GM23338 (cell line): ENCODE results near the gene MGAT5. TPM values are rescaled to one million over a fixed set of nuclear protein-coding genes. Genes with fewer than 3 reads are reported as not detected.

Experiments
- ATAC-seq: fragments of 200-7000 bp; cut with Tn5 transposase; 3 replicates; pipeline ENCODE4 v1.9.1; 2020
- DNase-seq: peaks from one replicate; pipeline ENCODE4 v3.0.0-alpha.2; 2015; ENCODE audit warnings: low spot score
- H2AFZ ChIP-seq: fragments of 200-600 bp; sonication (generic); 2 replicates; pipeline ENCODE4 v1.8.0; 2016; ENCODE audit warnings: antibody characterized with exemption, mild to moderate bottlenecking, moderate library complexity
- H3F3A ChIP-seq: fragments of 200-600 bp; sonication (generic); replicated peaks from 2 replicates; pipeline ENCODE4 v1.8.0; 2017; ENCODE audit warnings: antibody characterized with exemption, mixed run types, low read depth
- H3K27ac ChIP-seq: fragments of 200-600 bp; sonication (generic); 2 replicates; pipeline ENCODE4 v1.6.1; 2016; ENCODE audit warnings: low read depth
- H3K27me3 ChIP-seq: fragments of 200-600 bp; sonication (generic); 2 replicates; pipeline ENCODE4 v1.8.0; 2016; ENCODE audit warnings: mild to moderate bottlenecking, mixed run types, moderate library complexity; ENCODE audit not compliant: insufficient read depth
- H3K36me3 ChIP-seq: fragments of 200-600 bp; sonication (generic); 2 replicates; pipeline ENCODE4 v1.8.0; 2016; ENCODE audit warnings: mild to moderate bottlenecking; ENCODE audit not compliant: insufficient read depth
- H3K4me1 ChIP-seq: fragments of 200-600 bp; sonication (generic); 2 replicates; pipeline ENCODE4 v1.8.0; 2016; ENCODE audit warnings: mild to moderate bottlenecking, moderate library complexity; ENCODE audit not compliant: insufficient read depth
- H3K4me2 ChIP-seq: fragments of 200-600 bp; sonication (generic); 2 replicates; pipeline ENCODE4 v1.7.1; 2017; ENCODE audit warnings: mixed run types
- H3K4me3 ChIP-seq: fragments of 200-600 bp; sonication (generic); 2 replicates; pipeline ENCODE4 v1.6.1; 2016; ENCODE audit warnings: mixed run types
- H3K79me2 ChIP-seq: fragments of 200-600 bp; sonication (generic); replicated peaks from 2 replicates; pipeline ENCODE4 v1.8.0; 2017; ENCODE audit warnings: mild to moderate bottlenecking; ENCODE audit not compliant: insufficient read depth
- H3K9me2 ChIP-seq: fragments of 200-600 bp; sonication (generic); 2 replicates; pipeline ENCODE4 v1.8.0; 2017; ENCODE audit not compliant: insufficient read depth
- H4K20me1 ChIP-seq: fragments of 200-600 bp; sonication (generic); replicated peaks from 2 replicates; pipeline ENCODE4 v1.8.0; 2017; ENCODE audit warnings: mild to moderate bottlenecking; ENCODE audit not compliant: insufficient read depth
- H3K27ac Mint-ChIP-seq: 2 replicates; pipeline ENCODE4 v1.8.0; 2020; ENCODE audit warnings: inconsistent platforms, mild to moderate bottlenecking, moderate library complexity, mixed read lengths
- H3K27me3 Mint-ChIP-seq: 3 replicates; pipeline ENCODE4 v1.8.0; 2022; ENCODE audit warnings: low read depth, mild to moderate bottlenecking, moderate library complexity, mixed read lengths, inconsistent platforms; ENCODE audit not compliant: insufficient read depth, poor library complexity
- H3K36me3 Mint-ChIP-seq: 3 replicates; pipeline ENCODE4 v1.8.0; 2021; ENCODE audit warnings: low read depth, mild to moderate bottlenecking, inconsistent platforms, moderate library complexity, mixed read lengths
- H3K4me1 Mint-ChIP-seq: 3 replicates; pipeline ENCODE4 v1.8.0; 2020; ENCODE audit warnings: mild to moderate bottlenecking, inconsistent platforms, mixed read lengths
- H3K4me3 Mint-ChIP-seq: 3 replicates; pipeline ENCODE4 v1.8.0; 2021; ENCODE audit warnings: moderate library complexity, mild to moderate bottlenecking, inconsistent platforms, mixed read lengths
- H3K9me3 Mint-ChIP-seq: 3 replicates; pipeline ENCODE4 v1.8.0; 2020; ENCODE audit warnings: moderate library complexity, mild to moderate bottlenecking, inconsistent platforms, mixed read lengths
- CREB1 ChIP-seq: fragments of 250-450 bp; sonication (Bioruptor Pico); IDR thresholded peaks from 2 replicates; pipeline ENCODE4 v1.5.0; 2020; ENCODE audit warnings: low read depth, mild to moderate bottlenecking, moderate library complexity
- CTCF ChIP-seq, 2 experiments: fragments of 200-600 bp in 1 of 2; sonication (generic) in 1 of 2; conservative IDR thresholded peaks; 2 replicates each; pipeline versions ENCODE4 v1.5.1 to v1.6.1; 2016 to 2017; ENCODE audit warnings: antibody characterized with exemption in 2 of 2, low read depth in 2 of 2, mild to moderate bottlenecking in 2 of 2, moderate library complexity in 1 of 2
- ETS1 ChIP-seq: IDR thresholded peaks from 2 replicates; pipeline ENCODE4 v1.6.1; 2016; ENCODE audit warnings: antibody characterized with exemption
- EZH2 ChIP-seq: fragments of 200-600 bp; sonication (generic); IDR thresholded peaks from one replicate; pipeline ENCODE4 v1.8.0; 2017; ENCODE audit warnings: antibody characterized with exemption, mild to moderate bottlenecking, low read depth; ENCODE audit not compliant: unreplicated experiment
- EZH2phosphoT487 ChIP-seq: fragments of 200-600 bp; sonication (generic); IDR thresholded peaks from one replicate; pipeline ENCODE4 v1.8.1; 2018; ENCODE audit warnings: antibody characterized with exemption; ENCODE audit not compliant: unreplicated experiment
- JUNB ChIP-seq: IDR thresholded peaks from one replicate; pipeline ENCODE4 v1.6.1; 2016; ENCODE audit warnings: antibody characterized with exemption; ENCODE audit not compliant: unreplicated experiment
- NANOG ChIP-seq: IDR thresholded peaks from 2 replicates; pipeline ENCODE4 v1.6.1; 2016; ENCODE audit warnings: antibody characterized with exemption, borderline replicate concordance
- POLR2AphosphoS5 ChIP-seq: IDR thresholded peaks from 2 replicates; pipeline ENCODE4 v1.6.1; 2016; ENCODE audit warnings: antibody characterized with exemption, low read depth
- STAT1 ChIP-seq: IDR thresholded peaks from one replicate; pipeline ENCODE4 v1.6.1; 2016; ENCODE audit warnings: antibody characterized with exemption; ENCODE audit not compliant: unreplicated experiment
- polyA plus RNA-seq: library from polyadenylated mRNA; unstranded; fragments of >200 nt; fragmentation: Nextera tagmentation; extraction: Ambion mirVana; gene quantifications from 2 replicates; pipeline ENCODE4 v1.2.1, GENCODE V29; 2016
- total RNA-seq: library from RNA; depleted of rRNA; stranded (reverse); fragments of >200 nt; shearing (Covaris generic); gene quantifications from 2 replicates; pipeline ENCODE4 v1.2.3, GENCODE V29; 2014

MGAT5 gene
- total and polyA plus RNA-seq, 2 experiments from 2014 or later = 4.6 to 27.6 TPM

- no peaks in the 10 kb centered on the region for H3K9me2 ChIP-seq
- no peaks in the 10 kb centered on the region for H3K27me3 ChIP-seq
- Mint-ChIP-seq H3K9me3 (no peaks in the 10 kb centered on the region), H3K36me3 (no peaks in the 10 kb centered on the region), H3K27ac (no peak overlapping the region), H3K4me3 (no peak overlapping the region), H3K4me1 (peaks cover 8% of the 10 kb centered on the region), H3K27me3 (peaks cover 9% of the 10 kb centered on the region)
- H4K20me1 ChIP-seq = no peaks in the 10 kb centered on the region
- TF ChIP-seq POLR2AphosphoS5 (no peak), CREB1 (CRISPR knock-in tag) (no peak)
- H3K79me2 ChIP-seq = no peaks in the 10 kb centered on the region
- H3F3A ChIP-seq = no peaks in the 10 kb centered on the region
- no peaks in the 10 kb centered on the region for H3K4me1 ChIP-seq
- no peak for DNase-seq
- no peaks in the 10 kb centered on the region for H3K36me3 ChIP-seq
- ATAC-seq = no peak
- H3K27ac ChIP-seq = no peak overlapping the region
- no peak overlapping the region for H2AFZ ChIP-seq
- H3K4me3 ChIP-seq = no peak overlapping the region
- H3K4me2 ChIP-seq = no peak overlapping the region
Observed at GRCh38 chr2:134490559-134490958, 236.7 kb downstream of the MGAT5 start.

GRCh38 chr2:134491022-134491421 lies 237.2 kb downstream of the MGAT5 start:
- DNase-seq = no peak
- no peaks in the 10 kb centered on the region for H3K9me3 Mint-ChIP-seq
- Histone ChIP-seq H3K27ac (no peak overlapping the region), H3K4me3 (no peak overlapping the region), H2AFZ (no peak overlapping the region), H3K79me2 (no peaks in the 10 kb centered on the region), H3K4me1 (no peaks in the 10 kb centered on the region), H3K4me2 (no peak overlapping the region), H4K20me1 (no peaks in the 10 kb centered on the region), H3K9me2 (no peaks in the 10 kb centered on the region), H3K27me3 (no peaks in the 10 kb centered on the region), H3F3A (no peaks in the 10 kb centered on the region), H3K36me3 (no peaks in the 10 kb centered on the region)
- peaks cover 9% of the 10 kb centered on the region for H3K27me3 Mint-ChIP-seq
- TF ChIP-seq ETS1 = no peak
- no peak for TF ChIP-seq EZH2phosphoT487
- no peak for TF ChIP-seq JUNB
- no peak for TF ChIP-seq NANOG
- no peak for TF ChIP-seq EZH2
- TF ChIP-seq CREB1 (CRISPR knock-in tag) = no peak
- TF ChIP-seq STAT1 = no peak
- no peak overlapping the region for H3K4me3 Mint-ChIP-seq
- no peak for ATAC-seq
- H3K27ac Mint-ChIP-seq = no peak overlapping the region
- peaks cover 8% of the 10 kb centered on the region for H3K4me1 Mint-ChIP-seq
- H3K36me3 Mint-ChIP-seq = no peaks in the 10 kb centered on the region

GRCh38 chr2:134491771-134492441 lies 238.0 kb downstream of the MGAT5 start:
- DNase-seq (no peak), ATAC-seq (no peak)
- H3K79me2 ChIP-seq = no peaks in the 10 kb centered on the region
- H3K27ac Mint-ChIP-seq = no peak overlapping the region
- no peaks in the 10 kb centered on the region for H3K27me3 ChIP-seq
- no peak overlapping the region for H3K27ac ChIP-seq
- peaks cover 9% of the 10 kb centered on the region for H3K27me3 Mint-ChIP-seq
- peaks cover 8% of the 10 kb centered on the region for H3K4me1 Mint-ChIP-seq
- no peaks in the 10 kb centered on the region for H3F3A ChIP-seq
- no peak overlapping the region for H2AFZ ChIP-seq
- no peak overlapping the region for H3K4me2 ChIP-seq
- no peaks in the 10 kb centered on the region for H4K20me1 ChIP-seq
- no peak overlapping the region for H3K4me3 ChIP-seq
- no peaks in the 10 kb centered on the region for H3K9me3 Mint-ChIP-seq
- H3K9me2 ChIP-seq = no peaks in the 10 kb centered on the region
- H3K36me3 ChIP-seq = no peaks in the 10 kb centered on the region
- H3K4me1 ChIP-seq = no peaks in the 10 kb centered on the region
- no peaks in the 10 kb centered on the region for H3K36me3 Mint-ChIP-seq
- no peak overlapping the region for H3K4me3 Mint-ChIP-seq
- no peak for TF ChIP-seq CTCF (conservative IDR thresholded peaks at IDR 0.05; ENCODE audit: low read depth in 2 of 2)
